22Rv1 (cell line): ENCODE results near the gene ASXL1.

ENCODE experiments used
- ZFX ChIP-seq: fragments of 450-650 bp; IDR thresholded peaks from 2 replicates; pipeline ENCODE4 v1.6.1; 2017; ENCODE audit warnings: antibody characterized with exemption, borderline replicate concordance
- TF ChIP-seq, protein P1 (sequence below): fragments of 450-650 bp; IDR thresholded peaks from 2 replicates; pipeline ENCODE4 v1.5.1; 2017; ENCODE audit warnings: mild to moderate bottlenecking

DNA sequence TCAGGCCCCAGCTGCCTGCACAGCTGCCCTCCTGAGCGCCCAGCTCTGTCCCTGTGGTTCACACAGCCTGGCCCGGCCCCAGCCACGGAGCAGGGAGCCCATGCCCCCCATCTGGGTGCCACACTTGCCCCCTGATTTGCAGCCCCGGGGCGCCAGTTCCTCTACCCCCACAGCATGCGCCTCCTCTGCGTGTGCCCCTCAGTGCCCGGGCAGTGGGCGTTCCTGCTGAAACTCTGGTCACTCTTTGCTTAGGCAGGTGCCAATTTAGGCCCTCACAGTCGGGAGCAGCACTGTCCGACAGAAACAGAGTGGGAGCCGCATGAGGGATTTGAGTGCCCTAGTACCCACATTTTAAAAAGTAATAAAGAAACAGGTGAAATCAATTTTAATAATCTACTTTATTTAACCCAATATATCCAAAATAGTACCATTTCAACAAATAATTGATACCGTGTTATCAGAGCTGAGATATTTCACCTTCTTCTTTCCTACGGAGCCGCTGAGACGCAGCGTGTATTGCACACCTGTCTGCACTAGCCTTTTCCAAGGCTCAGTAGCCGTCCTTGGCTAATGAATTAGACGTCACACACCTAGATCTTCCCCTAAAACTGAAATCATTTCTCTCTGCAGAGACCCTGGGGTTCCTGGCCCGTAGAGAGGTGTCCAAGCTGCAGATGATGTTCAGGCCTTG is 106.4 kb downstream of the ASXL1 start:
- TF ChIP-seq, protein P1, sequence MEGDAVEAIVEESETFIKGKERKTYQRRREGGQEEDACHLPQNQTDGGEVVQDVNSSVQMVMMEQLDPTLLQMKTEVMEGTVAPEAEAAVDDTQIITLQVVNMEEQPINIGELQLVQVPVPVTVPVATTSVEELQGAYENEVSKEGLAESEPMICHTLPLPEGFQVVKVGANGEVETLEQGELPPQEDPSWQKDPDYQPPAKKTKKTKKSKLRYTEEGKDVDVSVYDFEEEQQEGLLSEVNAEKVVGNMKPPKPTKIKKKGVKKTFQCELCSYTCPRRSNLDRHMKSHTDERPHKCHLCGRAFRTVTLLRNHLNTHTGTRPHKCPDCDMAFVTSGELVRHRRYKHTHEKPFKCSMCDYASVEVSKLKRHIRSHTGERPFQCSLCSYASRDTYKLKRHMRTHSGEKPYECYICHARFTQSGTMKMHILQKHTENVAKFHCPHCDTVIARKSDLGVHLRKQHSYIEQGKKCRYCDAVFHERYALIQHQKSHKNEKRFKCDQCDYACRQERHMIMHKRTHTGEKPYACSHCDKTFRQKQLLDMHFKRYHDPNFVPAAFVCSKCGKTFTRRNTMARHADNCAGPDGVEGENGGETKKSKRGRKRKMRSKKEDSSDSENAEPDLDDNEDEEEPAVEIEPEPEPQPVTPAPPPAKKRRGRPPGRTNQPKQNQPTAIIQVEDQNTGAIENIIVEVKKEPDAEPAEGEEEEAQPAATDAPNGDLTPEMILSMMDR: no peak
- TF ChIP-seq ZFX: no peak
